PC-9 (cell line): ENCODE data around the gene SMG6.

Experiments
- EZH2 ChIP-seq: fragments of 200-600 bp; sonication (generic); IDR thresholded peaks from 2 replicates; pipeline ENCODE4 v1.8.0; 2017; ENCODE audit warnings: antibody characterized with exemption, low read depth
- TF ChIP-seq, protein P1 (sequence below): fragments of 200-600 bp; sonication (generic); conservative IDR thresholded peaks from 2 replicates; pipeline ENCODE4 v1.6.1; 2017; ENCODE audit warnings: mixed run types, antibody characterized with exemption, mild to moderate bottlenecking, moderate library complexity

DNA sequence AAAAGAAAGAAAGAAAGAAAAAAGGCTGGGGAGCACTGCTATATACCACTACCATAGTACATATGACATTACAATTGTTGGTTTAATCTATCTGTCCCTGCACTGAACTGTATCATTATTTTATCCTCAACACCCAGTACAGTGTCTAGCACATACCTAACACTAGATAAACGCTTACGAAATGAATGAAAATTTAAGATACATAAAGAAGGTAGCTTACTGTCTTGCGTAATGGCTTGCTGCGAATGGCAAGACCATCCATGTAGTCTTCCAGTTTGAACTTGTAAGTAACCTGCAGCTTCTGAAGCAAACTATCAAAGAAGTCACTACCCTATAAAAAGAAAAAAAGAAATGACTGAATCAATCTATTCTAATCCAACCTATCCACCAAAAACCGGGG is 6.6 kb downstream of the SMG6 start:
- no peak for TF ChIP-seq EZH2
- TF ChIP-seq, protein P1, sequence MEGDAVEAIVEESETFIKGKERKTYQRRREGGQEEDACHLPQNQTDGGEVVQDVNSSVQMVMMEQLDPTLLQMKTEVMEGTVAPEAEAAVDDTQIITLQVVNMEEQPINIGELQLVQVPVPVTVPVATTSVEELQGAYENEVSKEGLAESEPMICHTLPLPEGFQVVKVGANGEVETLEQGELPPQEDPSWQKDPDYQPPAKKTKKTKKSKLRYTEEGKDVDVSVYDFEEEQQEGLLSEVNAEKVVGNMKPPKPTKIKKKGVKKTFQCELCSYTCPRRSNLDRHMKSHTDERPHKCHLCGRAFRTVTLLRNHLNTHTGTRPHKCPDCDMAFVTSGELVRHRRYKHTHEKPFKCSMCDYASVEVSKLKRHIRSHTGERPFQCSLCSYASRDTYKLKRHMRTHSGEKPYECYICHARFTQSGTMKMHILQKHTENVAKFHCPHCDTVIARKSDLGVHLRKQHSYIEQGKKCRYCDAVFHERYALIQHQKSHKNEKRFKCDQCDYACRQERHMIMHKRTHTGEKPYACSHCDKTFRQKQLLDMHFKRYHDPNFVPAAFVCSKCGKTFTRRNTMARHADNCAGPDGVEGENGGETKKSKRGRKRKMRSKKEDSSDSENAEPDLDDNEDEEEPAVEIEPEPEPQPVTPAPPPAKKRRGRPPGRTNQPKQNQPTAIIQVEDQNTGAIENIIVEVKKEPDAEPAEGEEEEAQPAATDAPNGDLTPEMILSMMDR: no peak
